VCaP (cell line): Measurements from ENCODE around the gene C3orf49.

Source experiments
- H3K27ac ChIP-seq: fragments of 450-650 bp; 2 replicates; pipeline ENCODE4 v1.5.1; 2017
- TF ChIP-seq, protein P1 (sequence below): fragments of 450-650 bp; conservative IDR thresholded peaks from 2 replicates; pipeline ENCODE4 v1.5.1; 2017; ENCODE audit warnings: mild to moderate bottlenecking, moderate library complexity

Gene C3orf49

DNA sequence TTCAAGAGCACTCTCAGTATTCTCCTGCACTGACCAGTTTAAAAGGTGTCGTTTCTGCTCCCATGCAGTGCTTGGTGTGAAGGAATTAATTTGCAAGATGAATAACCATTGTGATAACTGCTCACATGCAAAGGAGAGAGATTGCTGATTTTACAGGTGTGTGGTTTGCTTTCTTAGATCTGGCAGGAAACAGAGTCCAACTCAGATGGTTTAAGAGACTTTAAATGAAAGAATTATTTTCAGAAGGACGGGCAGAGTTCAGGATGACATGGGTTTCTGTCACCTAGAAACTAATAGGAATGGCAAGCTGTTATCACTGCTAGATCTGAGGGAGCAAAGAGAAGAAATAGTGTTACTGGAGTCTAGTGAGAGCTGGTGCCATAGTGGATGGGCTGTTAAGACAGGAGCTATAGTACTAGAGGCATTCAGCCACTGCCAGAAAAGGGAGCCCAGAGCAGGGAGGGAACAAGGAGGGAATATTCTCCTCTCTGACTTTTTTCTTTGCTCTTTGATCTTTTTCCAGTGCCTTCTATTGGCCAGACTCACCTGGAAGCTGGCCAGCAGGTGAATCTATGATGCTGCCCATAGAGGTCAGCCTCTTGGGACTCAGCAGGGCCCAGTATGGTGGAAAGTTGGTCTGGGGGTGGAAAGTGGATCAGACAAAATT, 59.4 kb downstream of the C3orf49 start:
- TF ChIP-seq, protein P1, sequence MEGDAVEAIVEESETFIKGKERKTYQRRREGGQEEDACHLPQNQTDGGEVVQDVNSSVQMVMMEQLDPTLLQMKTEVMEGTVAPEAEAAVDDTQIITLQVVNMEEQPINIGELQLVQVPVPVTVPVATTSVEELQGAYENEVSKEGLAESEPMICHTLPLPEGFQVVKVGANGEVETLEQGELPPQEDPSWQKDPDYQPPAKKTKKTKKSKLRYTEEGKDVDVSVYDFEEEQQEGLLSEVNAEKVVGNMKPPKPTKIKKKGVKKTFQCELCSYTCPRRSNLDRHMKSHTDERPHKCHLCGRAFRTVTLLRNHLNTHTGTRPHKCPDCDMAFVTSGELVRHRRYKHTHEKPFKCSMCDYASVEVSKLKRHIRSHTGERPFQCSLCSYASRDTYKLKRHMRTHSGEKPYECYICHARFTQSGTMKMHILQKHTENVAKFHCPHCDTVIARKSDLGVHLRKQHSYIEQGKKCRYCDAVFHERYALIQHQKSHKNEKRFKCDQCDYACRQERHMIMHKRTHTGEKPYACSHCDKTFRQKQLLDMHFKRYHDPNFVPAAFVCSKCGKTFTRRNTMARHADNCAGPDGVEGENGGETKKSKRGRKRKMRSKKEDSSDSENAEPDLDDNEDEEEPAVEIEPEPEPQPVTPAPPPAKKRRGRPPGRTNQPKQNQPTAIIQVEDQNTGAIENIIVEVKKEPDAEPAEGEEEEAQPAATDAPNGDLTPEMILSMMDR, result no peak
- no peak overlapping the region for H3K27ac ChIP-seq

DNA sequence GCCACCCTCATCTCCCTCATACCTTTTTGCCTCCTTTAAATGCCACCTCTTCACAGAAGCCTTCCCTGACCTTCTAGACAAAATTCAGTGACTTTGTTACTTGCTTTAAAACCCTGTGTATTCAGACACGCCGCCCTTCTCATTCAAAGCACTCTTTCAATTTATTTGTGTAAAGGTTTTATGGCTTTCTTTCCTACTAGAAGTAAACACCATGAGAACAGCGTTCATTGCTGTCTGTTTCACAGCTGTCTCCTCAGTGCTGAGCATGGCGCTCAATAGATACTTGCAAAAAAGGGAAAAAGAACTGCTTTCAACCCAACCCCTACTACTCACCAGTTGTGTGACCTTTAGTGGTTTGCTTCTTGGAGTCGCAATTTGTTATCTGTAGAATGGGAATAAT, 61.6 kb downstream of the C3orf49 start:
- TF ChIP-seq, protein P1, result no peak
- peak overlapping the region; percentile 2; the same call in 1 of the 2 replicates for H3K27ac ChIP-seq

DNA sequence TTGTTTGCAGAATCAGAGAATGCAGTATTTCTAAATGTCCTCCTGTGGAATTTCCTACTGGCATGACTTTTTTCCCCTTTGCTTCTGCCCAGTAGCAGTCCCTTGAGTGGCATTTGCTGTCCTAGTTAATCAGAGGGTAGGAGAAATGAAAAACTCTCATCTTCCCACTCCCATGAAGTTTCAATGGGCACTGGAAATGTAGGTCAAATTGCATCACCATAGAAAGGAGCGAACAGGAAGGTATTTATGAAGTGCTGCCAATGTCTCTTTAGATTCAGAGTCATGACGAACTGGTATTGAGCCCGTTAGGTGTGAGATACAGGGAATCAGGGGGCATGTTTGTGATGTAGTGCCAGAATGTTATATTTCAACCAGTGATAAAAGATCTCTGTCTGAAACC, 67.8 kb downstream of the C3orf49 start:
- H3K27ac ChIP-seq, result no peak overlapping the region
- TF ChIP-seq, protein P1, result no peak

DNA sequence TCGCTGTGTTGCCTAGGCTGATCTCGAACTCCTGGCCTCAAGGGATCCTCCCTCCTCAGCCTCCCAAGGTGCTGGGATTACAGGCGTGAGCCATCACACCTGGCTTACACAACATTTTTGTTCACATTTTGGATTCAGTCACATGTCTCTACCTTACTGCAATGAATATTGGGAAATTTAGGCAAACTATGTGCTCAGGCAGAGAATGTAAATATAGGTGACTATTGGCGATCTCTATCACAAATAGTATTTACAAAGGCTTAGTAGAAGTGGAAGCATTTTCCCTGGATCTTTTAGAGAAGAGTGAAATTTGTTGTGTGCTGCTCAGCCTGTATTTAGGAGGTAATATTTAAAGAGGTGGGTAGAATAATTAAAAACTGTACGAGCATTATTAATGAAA, 72.4 kb downstream of the C3orf49 start:
- H3K27ac ChIP-seq, result no peak overlapping the region

DNA sequence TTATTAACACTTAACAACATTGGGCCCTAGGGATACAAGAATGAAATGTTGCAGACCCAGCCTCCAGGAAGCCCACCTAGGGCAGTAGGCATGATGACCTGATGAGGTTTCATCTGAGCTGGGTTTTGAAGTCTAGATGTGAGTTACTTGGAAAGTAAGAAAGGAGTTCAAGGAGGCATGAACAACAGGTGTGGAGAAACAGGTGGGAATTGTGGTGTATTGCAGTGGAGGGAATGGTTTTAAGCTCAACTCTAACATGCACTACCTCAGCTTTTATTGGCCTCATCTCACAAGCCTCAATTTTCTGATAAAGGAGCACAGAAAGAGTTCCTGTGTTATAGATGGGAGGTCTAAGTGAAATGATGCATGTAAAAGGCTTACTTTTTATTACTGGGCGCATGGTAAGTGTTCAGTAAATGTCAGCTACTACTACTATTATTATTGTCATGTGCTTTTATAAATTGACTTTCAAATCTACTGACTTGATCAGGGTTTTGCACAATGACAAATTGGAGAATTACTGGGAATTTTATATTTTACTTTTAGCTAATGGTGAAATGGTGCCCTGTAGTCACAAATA, 73.8 kb downstream of the C3orf49 start:
- no peak overlapping the region for H3K27ac ChIP-seq
- TF ChIP-seq, protein P1, result no peak

More for the DNA sequence above, 72.4 kb downstream of the C3orf49 start:
- TF ChIP-seq, protein P1, result no peak

DNA sequence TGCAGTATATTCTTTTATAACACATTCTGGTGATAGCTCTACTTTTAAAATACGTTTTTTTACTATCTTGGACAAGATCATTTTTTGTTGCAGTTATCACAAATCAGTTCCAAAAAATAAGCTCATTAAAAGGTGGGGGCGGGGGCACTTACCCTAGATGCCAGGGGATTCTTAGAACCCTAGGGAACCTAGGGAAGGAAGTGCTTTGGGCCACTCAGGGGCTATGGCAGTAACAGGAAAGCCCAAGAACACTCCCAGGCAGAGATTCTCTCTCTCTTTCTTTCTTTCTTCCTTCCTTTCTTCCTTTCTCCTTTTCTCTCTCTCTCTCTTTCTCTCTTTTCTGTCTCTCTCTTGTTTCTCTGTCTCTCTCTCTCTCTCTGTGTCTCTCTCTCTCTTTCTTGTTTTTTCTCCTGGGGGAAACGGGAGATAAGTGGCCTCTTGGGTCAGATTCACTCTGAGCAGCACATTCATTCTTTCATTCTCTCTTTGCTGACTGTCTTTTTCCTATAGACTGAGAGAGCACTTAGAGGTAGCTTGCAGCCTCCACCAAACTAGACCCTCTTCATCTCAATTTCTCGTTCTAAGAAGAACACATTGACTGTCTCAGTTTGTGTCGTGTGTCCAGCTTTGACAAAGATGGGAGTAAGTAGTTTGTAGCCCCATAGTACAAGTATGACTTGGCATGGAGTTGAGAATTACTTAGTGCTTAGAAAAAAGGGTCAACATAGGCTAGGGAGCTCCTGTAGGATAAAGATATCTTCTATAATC, 76.5 kb downstream of the C3orf49 start:
- H3K27ac ChIP-seq, result no peak overlapping the region
- TF ChIP-seq, protein P1, result no peak

DNA sequence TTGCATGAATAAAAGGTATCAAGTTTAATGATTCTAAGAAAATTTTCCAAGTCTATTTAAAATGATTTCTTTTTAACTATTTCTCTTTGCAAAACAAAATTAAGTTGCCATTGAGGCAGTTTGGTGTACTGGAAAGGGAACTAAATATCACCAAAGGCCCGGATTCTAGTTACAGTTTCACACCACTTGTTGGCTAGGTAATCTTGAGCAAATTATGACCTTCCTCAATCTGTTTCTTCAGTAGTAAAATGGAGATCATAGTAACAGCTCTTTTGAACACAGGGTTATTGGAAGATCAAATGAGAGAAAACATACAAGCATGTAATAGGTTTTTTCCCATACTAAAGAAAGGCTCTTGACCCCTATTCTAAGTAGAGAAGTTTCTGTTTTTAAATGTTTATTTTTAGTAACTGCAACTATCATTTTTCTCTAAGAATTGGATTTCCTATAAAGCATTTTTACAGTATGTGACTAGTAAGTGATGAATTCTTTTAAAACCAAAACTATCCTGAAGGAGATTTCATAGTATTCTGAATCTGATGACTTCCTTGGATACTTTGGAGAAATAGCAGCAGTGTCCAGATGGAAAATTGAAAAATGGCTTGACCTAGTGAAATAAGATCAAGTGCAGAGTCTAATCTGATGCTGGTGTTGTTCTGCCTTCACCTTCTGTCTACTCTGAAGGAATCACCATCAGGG, 77.4 kb downstream of the C3orf49 start:
- H3K27ac ChIP-seq, result no peak overlapping the region
- TF ChIP-seq, protein P1, result no peak
